ENCODE data around the gene NMU.

DNA sequence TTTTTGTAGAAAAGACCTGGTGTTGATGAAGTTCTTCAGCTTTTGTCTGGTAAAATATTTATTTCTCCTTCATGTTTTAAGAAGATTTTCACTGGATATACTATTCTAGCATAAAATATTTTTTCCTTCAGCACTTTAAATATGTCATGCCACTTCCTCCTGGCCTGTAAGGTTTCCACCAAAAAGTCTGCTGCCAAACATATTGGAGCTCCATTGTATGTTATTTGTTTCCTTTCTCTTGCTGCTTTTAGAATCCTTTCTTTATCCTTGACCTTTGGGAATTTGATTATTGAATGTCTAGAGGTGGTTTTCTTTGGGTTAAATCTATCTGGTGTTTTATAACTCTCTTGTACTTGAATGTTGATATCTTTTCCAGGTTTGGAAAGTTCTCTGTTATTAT, 35.6 kb upstream of the NMU start:
- no peak for TF ChIP-seq ZNF622 (IDR thresholded peaks at IDR 0.05)
- TF ChIP-seq, protein P1, sequence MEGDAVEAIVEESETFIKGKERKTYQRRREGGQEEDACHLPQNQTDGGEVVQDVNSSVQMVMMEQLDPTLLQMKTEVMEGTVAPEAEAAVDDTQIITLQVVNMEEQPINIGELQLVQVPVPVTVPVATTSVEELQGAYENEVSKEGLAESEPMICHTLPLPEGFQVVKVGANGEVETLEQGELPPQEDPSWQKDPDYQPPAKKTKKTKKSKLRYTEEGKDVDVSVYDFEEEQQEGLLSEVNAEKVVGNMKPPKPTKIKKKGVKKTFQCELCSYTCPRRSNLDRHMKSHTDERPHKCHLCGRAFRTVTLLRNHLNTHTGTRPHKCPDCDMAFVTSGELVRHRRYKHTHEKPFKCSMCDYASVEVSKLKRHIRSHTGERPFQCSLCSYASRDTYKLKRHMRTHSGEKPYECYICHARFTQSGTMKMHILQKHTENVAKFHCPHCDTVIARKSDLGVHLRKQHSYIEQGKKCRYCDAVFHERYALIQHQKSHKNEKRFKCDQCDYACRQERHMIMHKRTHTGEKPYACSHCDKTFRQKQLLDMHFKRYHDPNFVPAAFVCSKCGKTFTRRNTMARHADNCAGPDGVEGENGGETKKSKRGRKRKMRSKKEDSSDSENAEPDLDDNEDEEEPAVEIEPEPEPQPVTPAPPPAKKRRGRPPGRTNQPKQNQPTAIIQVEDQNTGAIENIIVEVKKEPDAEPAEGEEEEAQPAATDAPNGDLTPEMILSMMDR (IDR thresholded peaks at IDR 0.05 in 2 of 3, conservative IDR thresholded peaks at IDR 0.05 in 1 of 3; ENCODE audit: control insufficient read depth in 2 of 3, extremely low read depth in 1 of 3, insufficient read depth in 1 of 3, low read depth in 3 of 3, low read length in 3 of 3) = no peak
- TF ChIP-seq SP1 (IDR thresholded peaks at IDR 0.05; ENCODE audit: low read depth, low read length) = no peak
- TF ChIP-seq, protein P2, sequence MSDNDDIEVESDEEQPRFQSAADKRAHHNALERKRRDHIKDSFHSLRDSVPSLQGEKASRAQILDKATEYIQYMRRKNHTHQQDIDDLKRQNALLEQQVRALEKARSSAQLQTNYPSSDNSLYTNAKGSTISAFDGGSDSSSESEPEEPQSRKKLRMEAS (IDR thresholded peaks at IDR 0.05; ENCODE audit: low read depth, low read length) = no peak
- TF ChIP-seq POLR2AphosphoS5 (IDR thresholded peaks at IDR 0.05; ENCODE audit: low read length) = no peak

All from GM12878 (cell line).